ENCODE results near the gene IGFBP4. TPM values are rescaled to one million over a fixed set of nuclear protein-coding genes. Genes with fewer than 3 reads are reported as not detected.

The IGFBP4 gene
- total and polyA plus RNA-seq, 2 of the 4 experiments (the other 2 are of a cell fraction) = 308 to 1,187 TPM

GRCh38 chr17:40404003-40404402, 39.2 kb upstream of the IGFBP4 start:
- BruUV-seq (replicated peaks) = no TSS peak
- H3K14ac ChIP-seq (replicated peaks; ENCODE audit: low read depth, low read length) = no peak overlapping the region
- H3K9me1 ChIP-seq (ENCODE audit: insufficient read depth, low read length) = no peaks in the 10 kb centered on the region
- intact Hi-C loops (cut with micrococcal nuclease) (no loop called here), dilution Hi-C loops (cut with HindIII; ENCODE audit: low sequenced_read_pairs, unreplicated experiment) (no loop called here), in situ Hi-C loops (cut with MboI; ENCODE audit: low sequenced_read_pairs) (no loop called here)
- no peaks in the 10 kb centered on the region for H3K4me1 ChIP-seq (ENCODE audit: control insufficient read depth, insufficient read depth, low read length)
- 83% methylated on average over 2 of the region's 3 CpGs; no CpG with 5 or more reads in 1 of the 2 experiments for WGBS, 2 experiments (ENCODE audit: extremely low coverage in 2 of 2, insufficient read length in 1 of 2)
- no peak overlapping the region for H3K4me2 ChIP-seq (ENCODE audit: low read depth, low read length)
- no peak overlapping the region for H4K91ac ChIP-seq (ENCODE audit: insufficient read depth, low read depth, low read length)
- H2BK15ac ChIP-seq (ENCODE audit: low read depth, low read length) = no peak overlapping the region
- no peak overlapping the region for H3K27ac ChIP-seq (ENCODE audit: insufficient read depth, low read length)
- H3K56ac ChIP-seq (ENCODE audit: extremely low read depth, insufficient read depth, low read length) = no peak overlapping the region
- ATAC-seq (ENCODE audit: low read depth) = no peak
- H3K18ac ChIP-seq (ENCODE audit: low read depth, low read length) = no peak overlapping the region
- no peak overlapping the region for H2BK120ac ChIP-seq (ENCODE audit: low read depth, low read length)
- H2BK20ac ChIP-seq (ENCODE audit: low read depth, low read length) = no peak overlapping the region
- H4K20me1 ChIP-seq (ENCODE audit: insufficient read depth, low read length) = no peaks in the 10 kb centered on the region
- H3K23ac ChIP-seq (ENCODE audit: low read depth, low read length) = 0 out of 2 replicates have a peak overlapping the region, but pooled peaks have one; percentile 12
- no peak overlapping the region for H2AK5ac ChIP-seq (ENCODE audit: low read depth, low read length)
- H3K9ac ChIP-seq (ENCODE audit: low read depth, low read length) = no peak overlapping the region
- H2AFZ ChIP-seq (replicated peaks; ENCODE audit: low read length, poor library complexity) = no peak overlapping the region
- no peak for DNase-seq
- peak overlapping the region; percentile 7; the same call in 1 of the 2 replicates for H4K5ac ChIP-seq (ENCODE audit: low read depth, low read length)
- peaks cover 4% of the 10 kb centered on the region; the same call in 1 of the 2 replicates for H3K36me3 ChIP-seq (ENCODE audit: control insufficient read depth, insufficient read depth, low read length)
- no peak overlapping the region for H2AK9ac ChIP-seq (replicated peaks; ENCODE audit: low read depth, low read length, poor library complexity)
- H3K27me3 ChIP-seq (ENCODE audit: control insufficient read depth, insufficient read depth, low read length) = no peaks in the 10 kb centered on the region
- TF ChIP-seq MXI1 (IDR thresholded peaks at IDR 0.05; ENCODE audit: borderline replicate concordance, low read depth, low read length) (no peak), FOS (IDR thresholded peaks at IDR 0.05; ENCODE audit: low read depth, low read length) (no peak), CEBPB (IDR thresholded peaks at IDR 0.05; ENCODE audit: low read depth, low read length) (no peak), USF2 (IDR thresholded peaks at IDR 0.05; ENCODE audit: low read depth, low read length) (no peak), POLR2A (IDR thresholded peaks at IDR 0.05; ENCODE audit: low read depth, low read length) (no peak), BHLHE40 (IDR thresholded peaks at IDR 0.05; ENCODE audit: low read depth, low read length) (no peak), RFX5 (IDR thresholded peaks at IDR 0.05; ENCODE audit: low read depth, low read length) (no peak), MAZ (IDR thresholded peaks at IDR 0.05; ENCODE audit: borderline replicate concordance, low read depth, low read length) (no peak), SMC3 (IDR thresholded peaks at IDR 0.05; ENCODE audit: low read depth, low read length) (no peak)
- no peak overlapping the region for H2BK5ac ChIP-seq (ENCODE audit: low read depth, low read length, poor library complexity, severe bottlenecking)
- ChIA-PET CTCF (no interaction called here), POLR2A (ENCODE audit: unreplicated experiment) (no interaction called here)
- no peak overlapping the region for H3K4ac ChIP-seq (ENCODE audit: low read depth, low read length)
- H3K79me1 ChIP-seq (ENCODE audit: low read depth in 1 of 2, low read length in 2 of 2) = peaks cover 23 to 29% of the 10 kb centered on the region in 2 experiments
- no peaks in the 10 kb centered on the region for H3K9me3 ChIP-seq (ENCODE audit: control insufficient read depth, insufficient read depth, low read length)
- no peak overlapping the region for H3K4me3 ChIP-seq (ENCODE audit: insufficient read depth, low read depth, low read length)
- peak overlapping the region in 1 of 2 experiments; percentile 42; a peak in 1 of 4 replicates for H4K8ac ChIP-seq (ENCODE audit: low read depth in 2 of 2, low read length in 2 of 2)
